ENCODE data around the gene KLHDC10.
"Not testable (repeated sequence)": the region's sequence is repeated elsewhere in the genome, so short reads cannot be mapped to it uniquely, and the experiment has no call there.

The KLHDC10 gene

GRCh38 chr7:130084037-130084875 is 13.9 kb downstream of the KLHDC10 start:
- no peaks in the 10 kb centered on the region for H3K36me3 ChIP-seq (ENCODE audit: insufficient read depth)
- no peaks in the 10 kb centered on the region for H3K27me3 ChIP-seq (ENCODE audit: insufficient read depth, low read depth)
- peaks cover 38% of the 10 kb centered on the region; the same call in 1 of the 2 replicates for H3K79me2 ChIP-seq (ENCODE audit: insufficient read depth, low read depth)
- H4K20me1 ChIP-seq (ENCODE audit: insufficient read depth): no peaks in the 10 kb centered on the region
- no peak overlapping the region for H3K9ac ChIP-seq
- H3K4me2 ChIP-seq: no peak overlapping the region
- TF ChIP-seq, protein P1, sequence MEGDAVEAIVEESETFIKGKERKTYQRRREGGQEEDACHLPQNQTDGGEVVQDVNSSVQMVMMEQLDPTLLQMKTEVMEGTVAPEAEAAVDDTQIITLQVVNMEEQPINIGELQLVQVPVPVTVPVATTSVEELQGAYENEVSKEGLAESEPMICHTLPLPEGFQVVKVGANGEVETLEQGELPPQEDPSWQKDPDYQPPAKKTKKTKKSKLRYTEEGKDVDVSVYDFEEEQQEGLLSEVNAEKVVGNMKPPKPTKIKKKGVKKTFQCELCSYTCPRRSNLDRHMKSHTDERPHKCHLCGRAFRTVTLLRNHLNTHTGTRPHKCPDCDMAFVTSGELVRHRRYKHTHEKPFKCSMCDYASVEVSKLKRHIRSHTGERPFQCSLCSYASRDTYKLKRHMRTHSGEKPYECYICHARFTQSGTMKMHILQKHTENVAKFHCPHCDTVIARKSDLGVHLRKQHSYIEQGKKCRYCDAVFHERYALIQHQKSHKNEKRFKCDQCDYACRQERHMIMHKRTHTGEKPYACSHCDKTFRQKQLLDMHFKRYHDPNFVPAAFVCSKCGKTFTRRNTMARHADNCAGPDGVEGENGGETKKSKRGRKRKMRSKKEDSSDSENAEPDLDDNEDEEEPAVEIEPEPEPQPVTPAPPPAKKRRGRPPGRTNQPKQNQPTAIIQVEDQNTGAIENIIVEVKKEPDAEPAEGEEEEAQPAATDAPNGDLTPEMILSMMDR (conservative IDR thresholded peaks at IDR 0.05; ENCODE audit: low read depth, low read length): peak; percentile 92
- no peak overlapping the region for H2AFZ ChIP-seq (ENCODE audit: low read depth)
- H3K27ac ChIP-seq: no peak overlapping the region
- H3K4me1 ChIP-seq (ENCODE audit: low read depth, poor library complexity, severe bottlenecking): peaks cover 5% of the 10 kb centered on the region
- H3K4me3 ChIP-seq (IDR thresholded peaks at IDR 0.05; ENCODE audit: insufficient read depth, low read depth, low read length): no peak overlapping the region

GRCh38 chr7:130085235-130085634 is 14.9 kb downstream of the KLHDC10 start:
- not testable (repeated sequence) for H2AFZ ChIP-seq (ENCODE audit: low read depth); H3K9ac ChIP-seq; H3K4me1 ChIP-seq (ENCODE audit: low read depth, poor library complexity, severe bottlenecking); H4K20me1 ChIP-seq (ENCODE audit: insufficient read depth); H3K36me3 ChIP-seq (ENCODE audit: insufficient read depth); H3K27me3 ChIP-seq (ENCODE audit: insufficient read depth, low read depth); H3K4me3 ChIP-seq (IDR thresholded peaks at IDR 0.05; ENCODE audit: insufficient read depth, low read depth, low read length); H3K27ac ChIP-seq; H3K4me2 ChIP-seq
- H3K79me2 ChIP-seq (ENCODE audit: insufficient read depth, low read depth): peaks cover 34% of the 10 kb centered on the region; the same call in 1 of the 2 replicates

- Histone ChIP-seq H3K9ac (no peak overlapping the region), H3K79me2 (ENCODE audit: insufficient read depth, low read depth) (peaks cover 24% of the 10 kb centered on the region; the same call in 1 of the 2 replicates), H4K20me1 (ENCODE audit: insufficient read depth) (no peaks in the 10 kb centered on the region), H2AFZ (ENCODE audit: low read depth) (no peak overlapping the region), H3K27ac (no peak overlapping the region), H3K27me3 (ENCODE audit: insufficient read depth, low read depth) (no peaks in the 10 kb centered on the region), H3K4me2 (no peak overlapping the region), H3K36me3 (ENCODE audit: insufficient read depth) (no peaks in the 10 kb centered on the region), H3K4me1 (ENCODE audit: low read depth, poor library complexity, severe bottlenecking) (no peaks in the 10 kb centered on the region), H3K4me3 (IDR thresholded peaks at IDR 0.05; ENCODE audit: insufficient read depth, low read depth, low read length) (no peak overlapping the region)
- TF ChIP-seq, protein P1 (conservative IDR thresholded peaks at IDR 0.05; ENCODE audit: low read depth, low read length): no peak
Measured at GRCh38 chr7:130086938-130087337, 16.6 kb downstream of the KLHDC10 start.

DNA sequence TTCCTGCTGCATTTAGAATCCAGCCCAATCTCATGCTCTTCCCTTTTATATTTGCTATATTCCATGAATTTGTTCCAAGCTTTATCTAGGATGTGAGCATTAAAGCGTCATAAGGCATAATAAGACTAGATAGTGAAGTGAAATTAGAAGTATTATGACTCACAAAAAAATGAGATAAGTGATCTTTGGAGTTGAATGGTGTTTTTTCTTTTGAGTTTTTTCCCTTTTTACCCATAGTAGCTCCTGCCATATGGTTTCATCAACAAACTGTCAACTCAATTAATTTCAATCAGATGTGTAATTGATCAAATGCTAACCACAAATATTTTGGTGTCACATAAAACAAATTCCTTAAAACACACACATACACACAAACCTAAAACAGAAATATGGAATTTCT is 17.0 kb downstream of the KLHDC10 start:
- Histone ChIP-seq H2AFZ (ENCODE audit: low read depth) (no peak overlapping the region), H3K9ac (no peak overlapping the region), H3K4me3 (IDR thresholded peaks at IDR 0.05; ENCODE audit: insufficient read depth, low read depth, low read length) (no peak overlapping the region), H4K20me1 (ENCODE audit: insufficient read depth) (no peaks in the 10 kb centered on the region), H3K36me3 (ENCODE audit: insufficient read depth) (no peaks in the 10 kb centered on the region), H3K79me2 (ENCODE audit: insufficient read depth, low read depth) (peaks cover 23% of the 10 kb centered on the region; the same call in 1 of the 2 replicates), H3K27ac (no peak overlapping the region), H3K4me2 (no peak overlapping the region), H3K27me3 (ENCODE audit: insufficient read depth, low read depth) (no peaks in the 10 kb centered on the region), H3K4me1 (ENCODE audit: low read depth, poor library complexity, severe bottlenecking) (no peaks in the 10 kb centered on the region)
- TF ChIP-seq, protein P1 (conservative IDR thresholded peaks at IDR 0.05; ENCODE audit: low read depth, low read length): no peak
